GM19328 (cell line): ENCODE results near the gene CCDC102B.
A peak's percentile ranks its signal among the peaks of the same experiment; 100 is the strongest.
"Not testable (repeated sequence)": the region's sequence is repeated elsewhere in the genome, so short reads cannot be mapped to it uniquely, and the experiment has no call there.

Experiments used
- ATAC-seq: cut with Tn5 transposase; IDR thresholded peaks from one replicate; pipeline ENCODE4 v1.9.1; 2021; ENCODE audit warnings: mild to moderate bottlenecking, moderate library complexity; ENCODE audit not compliant: unreplicated experiment

The CCDC102B gene

GRCh38 chr18:68826121-68826520, 28.2 kb downstream of the CCDC102B start:
- no peak for ATAC-seq

GRCh38 chr18:68830256-68831045, 32.6 kb downstream of the CCDC102B start:
- ATAC-seq, result no peak

- no peak for ATAC-seq
Measured at GRCh38 chr18:68833756-68834155, 35.9 kb downstream of the CCDC102B start.

GRCh38 chr18:68837665-68838451, 40.0 kb downstream of the CCDC102B start:
- ATAC-seq, result no peak

GRCh38 chr18:68839701-68840100, 41.8 kb downstream of the CCDC102B start:
- ATAC-seq, result no peak

- no peak for ATAC-seq
Measured at GRCh38 chr18:68840554-68841263, 42.8 kb downstream of the CCDC102B start.

- no peak for ATAC-seq
Measured at GRCh38 chr18:68841301-68841700, 43.4 kb downstream of the CCDC102B start.

- no peak for ATAC-seq
Measured at GRCh38 chr18:68842951-68843350, 45.1 kb downstream of the CCDC102B start.

GRCh38 chr18:68843473-68844089, 45.7 kb downstream of the CCDC102B start:
- no peak for ATAC-seq

GRCh38 chr18:68847219-68847837, 49.4 kb downstream of the CCDC102B start:
- ATAC-seq, result peak; percentile 76

GRCh38 chr18:68848242-68848641, 50.4 kb downstream of the CCDC102B start:
- no peak for ATAC-seq

- no peak for ATAC-seq
Measured at GRCh38 chr18:68854786-68855391, 57.0 kb downstream of the CCDC102B start.

- ATAC-seq, result no peak
Measured at GRCh38 chr18:68855491-68855890, 57.6 kb downstream of the CCDC102B start.

- no peak for ATAC-seq
Measured at GRCh38 chr18:68861365-68861764, 63.5 kb downstream of the CCDC102B start.

- no peak for ATAC-seq
Measured at GRCh38 chr18:68865021-68865420, 67.1 kb downstream of the CCDC102B start.

GRCh38 chr18:68865503-68865902, 67.6 kb downstream of the CCDC102B start:
- ATAC-seq, result no peak

GRCh38 chr18:68873003-68873402, 75.1 kb downstream of the CCDC102B start:
- no peak for ATAC-seq

- no peak for ATAC-seq
Measured at GRCh38 chr18:68874361-68874760, 76.5 kb downstream of the CCDC102B start.

GRCh38 chr18:68879947-68880346, 82.1 kb downstream of the CCDC102B start:
- not testable (repeated sequence) for ATAC-seq

- no peak for ATAC-seq
Measured at GRCh38 chr18:68887410-68887809, 89.5 kb downstream of the CCDC102B start.
